Cerebellar cortex (tissue), 1 donor: ENCODE data around the gene CDK5RAP2.
"Not testable (repeated sequence)": the region's sequence is repeated elsewhere in the genome, so short reads cannot be mapped to it uniquely, and the experiment has no call there.

Source experiments
- DNase-seq: peaks from one replicate; pipeline ENCODE4 v3.0.0-alpha.2; 2015; ENCODE audit warnings: low spot score

CDK5RAP2 gene

DNA sequence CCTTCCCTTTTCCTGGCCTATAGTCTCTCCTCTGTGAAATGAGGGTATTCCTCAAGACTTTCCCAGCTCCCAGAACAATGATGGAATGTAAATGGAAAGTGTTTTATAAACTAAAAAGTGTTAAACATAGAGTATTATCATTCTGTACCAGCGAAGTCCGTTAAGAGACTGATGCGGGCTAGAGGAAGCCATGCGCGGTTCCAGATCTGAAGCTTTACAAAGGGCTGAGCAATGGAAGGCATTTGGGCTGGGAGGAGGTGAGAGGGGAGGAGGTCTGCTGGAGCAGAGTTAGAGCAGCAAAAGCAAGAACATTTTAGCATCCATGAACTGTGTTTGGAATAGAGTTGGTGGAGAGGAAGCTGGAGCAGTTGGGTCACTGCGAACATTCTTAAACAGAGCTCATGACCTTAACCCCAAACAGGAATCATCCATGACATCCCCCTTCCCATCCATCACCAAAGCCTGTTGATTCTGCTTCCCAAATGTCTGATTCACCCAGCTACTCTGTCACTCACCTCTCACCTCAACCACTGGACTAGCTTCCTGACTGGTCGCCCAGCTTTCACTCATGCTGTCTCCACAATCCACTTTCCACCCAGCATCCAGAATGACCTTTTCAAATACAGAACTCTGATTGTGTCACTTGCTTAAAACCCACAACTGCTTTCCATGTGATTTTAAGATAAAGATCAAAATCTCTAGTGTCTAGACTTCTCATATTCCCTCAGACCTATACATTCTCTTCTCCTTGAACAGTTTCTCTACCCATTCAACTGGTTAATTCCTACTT, 37.1 kb downstream of the CDK5RAP2 start:
- no peak for DNase-seq

DNA sequence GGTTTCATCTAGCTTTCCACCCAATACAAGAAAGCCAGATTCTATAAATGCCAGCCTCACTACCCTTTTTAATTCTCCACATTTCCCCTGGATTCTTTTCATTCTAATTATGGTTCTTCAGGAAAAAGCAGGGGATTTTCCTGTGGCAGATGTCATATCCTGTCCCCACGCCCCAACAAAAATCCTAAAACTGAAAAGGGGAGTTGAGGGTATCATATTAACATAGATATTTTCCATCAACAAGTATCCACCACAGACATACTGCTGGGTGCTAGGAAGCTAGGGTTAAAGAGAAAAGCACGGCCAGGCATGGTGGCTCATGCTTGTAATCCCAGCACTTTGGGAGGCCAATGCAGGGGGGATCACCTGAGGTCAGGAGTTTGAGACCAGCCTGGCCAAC, 38.0 kb downstream of the CDK5RAP2 start:
- no peak for DNase-seq

GRCh38 chr9:120539951-120540350, 40.0 kb downstream of the CDK5RAP2 start:
- no peak for DNase-seq

GRCh38 chr9:120538339-120538738, 41.6 kb downstream of the CDK5RAP2 start:
- peak; percentile 11 for DNase-seq

- DNase-seq: no peak
Observed at GRCh38 chr9:120536949-120537640, 42.9 kb downstream of the CDK5RAP2 start.

DNA sequence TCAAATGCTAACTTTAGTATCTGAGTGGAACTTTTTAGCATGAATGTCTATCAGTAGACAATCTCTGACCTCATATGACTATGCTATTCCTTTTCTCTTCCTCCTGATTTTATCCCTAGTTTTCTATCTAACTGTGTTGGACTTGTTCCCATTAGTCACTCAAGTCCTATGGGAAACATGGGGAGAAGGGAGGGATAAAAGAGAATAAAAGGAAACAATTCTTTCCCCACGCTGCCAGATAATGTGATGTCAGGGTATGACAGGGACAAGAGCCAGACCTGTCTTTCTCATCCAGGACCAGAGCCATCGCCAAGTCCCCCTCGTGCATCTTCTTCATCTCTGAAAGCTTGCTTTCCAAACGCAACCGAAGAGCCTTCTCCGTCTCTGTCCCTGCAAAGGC, 43.9 kb downstream of the CDK5RAP2 start:
- no peak for DNase-seq

GRCh38 chr9:120534266-120534665, 45.7 kb downstream of the CDK5RAP2 start:
- no peak for DNase-seq

- DNase-seq: no peak
Observed at GRCh38 chr9:120532891-120533290, 47.1 kb downstream of the CDK5RAP2 start.

DNA sequence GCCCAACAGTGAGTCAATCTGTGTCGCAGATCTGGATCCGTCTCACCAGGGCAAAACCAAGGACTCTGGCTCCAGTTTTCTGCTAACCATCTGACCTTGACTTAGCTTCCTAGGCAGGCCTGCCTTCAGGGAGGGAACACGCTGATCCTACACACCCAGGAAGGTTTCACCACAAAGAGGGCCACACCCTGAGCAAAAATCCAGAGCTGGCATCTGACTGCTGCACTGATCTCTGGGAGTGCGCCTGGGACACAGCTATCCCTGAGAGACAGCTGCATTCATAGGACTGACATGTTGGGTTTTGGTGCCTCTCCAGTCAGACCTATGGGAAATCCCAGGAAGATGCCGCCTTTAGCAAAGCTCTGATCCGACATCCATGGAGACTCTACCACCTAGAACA, 47.5 kb downstream of the CDK5RAP2 start:
- DNase-seq: no peak

GRCh38 chr9:120531683-120532300, 48.2 kb downstream of the CDK5RAP2 start:
- peak; percentile 58 for DNase-seq

GRCh38 chr9:120530220-120530832, 49.6 kb downstream of the CDK5RAP2 start:
- not testable (repeated sequence) for DNase-seq

DNA sequence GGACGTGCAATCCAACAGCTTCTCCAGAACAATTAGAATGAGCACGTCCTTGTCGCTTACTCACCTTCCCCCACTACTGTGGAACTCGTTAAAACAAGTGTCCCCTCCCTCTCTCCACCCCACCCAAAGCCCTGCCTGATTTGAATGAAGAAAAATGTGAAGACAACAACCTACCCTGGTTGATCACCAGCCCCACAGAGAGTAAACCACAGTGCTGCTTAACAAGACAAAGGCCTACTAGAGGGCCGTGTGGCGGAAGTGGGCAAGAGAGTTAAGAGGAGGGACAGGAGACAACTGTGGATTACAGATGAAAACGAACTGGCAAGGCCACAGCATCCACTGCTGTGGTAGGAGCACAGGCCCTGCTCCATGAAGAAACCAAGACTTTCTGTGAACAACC, 51.1 kb downstream of the CDK5RAP2 start:
- no peak for DNase-seq

GRCh38 chr9:120528327-120528726, 51.6 kb downstream of the CDK5RAP2 start:
- no peak for DNase-seq

GRCh38 chr9:120526534-120526933, 53.4 kb downstream of the CDK5RAP2 start:
- no peak for DNase-seq

- DNase-seq: no peak
Observed at GRCh38 chr9:120524863-120525262, 55.1 kb downstream of the CDK5RAP2 start.

DNA sequence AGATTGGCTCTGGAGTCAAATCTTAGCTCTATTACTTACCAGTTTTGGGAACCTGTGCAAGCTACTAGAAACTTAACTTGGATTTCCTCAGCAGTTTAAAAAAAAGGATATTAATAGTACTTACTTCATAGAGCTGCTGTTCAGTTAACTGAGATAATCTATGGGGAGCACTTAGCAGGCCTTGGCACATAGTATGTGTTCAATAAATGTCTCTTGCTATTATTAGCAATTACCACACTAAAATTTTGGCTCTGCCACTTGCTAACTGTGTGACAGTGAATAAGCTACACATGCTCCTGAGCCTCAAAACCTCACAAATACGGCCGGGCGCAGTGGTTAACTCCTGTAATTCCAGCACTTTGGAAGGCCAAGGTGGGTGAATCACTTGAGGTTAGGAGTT, 55.9 kb downstream of the CDK5RAP2 start:
- DNase-seq: no peak

DNA sequence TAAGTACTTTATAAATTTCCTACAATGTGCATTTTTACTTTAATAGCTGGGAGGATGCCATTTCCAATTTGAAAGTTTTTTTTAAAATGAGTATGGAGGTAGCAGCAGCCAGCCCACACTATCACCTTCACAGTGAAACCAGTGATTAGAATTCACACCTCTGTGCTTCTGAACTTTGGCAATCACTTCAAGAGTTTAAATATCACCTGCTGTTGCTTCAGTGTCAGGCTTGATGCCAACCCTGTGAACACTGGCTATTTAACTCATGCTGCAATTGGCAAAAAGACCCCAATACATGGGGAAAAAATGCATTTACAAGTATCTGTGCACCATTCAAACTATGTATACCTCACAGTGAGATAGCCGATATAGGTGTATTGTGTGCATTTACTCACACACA, 57.4 kb downstream of the CDK5RAP2 start:
- no peak for DNase-seq

GRCh38 chr9:120522032-120522431, 57.9 kb downstream of the CDK5RAP2 start:
- DNase-seq: no peak

DNA sequence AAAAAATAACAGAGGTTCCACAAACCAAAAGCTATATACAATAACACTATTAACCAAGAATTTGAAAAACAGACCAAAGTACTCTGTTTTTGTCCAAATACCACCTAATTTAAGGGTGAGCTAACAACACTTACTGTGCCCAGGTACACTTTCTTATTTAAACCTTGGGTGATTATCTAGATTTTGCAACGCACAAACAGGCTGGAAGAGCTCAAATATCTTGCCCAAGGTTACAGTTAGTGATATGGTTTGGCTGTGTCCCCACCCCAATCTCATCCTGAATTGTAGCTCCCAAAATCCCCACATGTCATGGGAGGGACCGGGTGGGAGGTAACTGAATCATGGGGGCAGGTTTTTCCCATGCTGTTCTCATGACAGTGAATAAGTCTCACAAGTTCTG, 58.9 kb downstream of the CDK5RAP2 start:
- no peak for DNase-seq

DNA sequence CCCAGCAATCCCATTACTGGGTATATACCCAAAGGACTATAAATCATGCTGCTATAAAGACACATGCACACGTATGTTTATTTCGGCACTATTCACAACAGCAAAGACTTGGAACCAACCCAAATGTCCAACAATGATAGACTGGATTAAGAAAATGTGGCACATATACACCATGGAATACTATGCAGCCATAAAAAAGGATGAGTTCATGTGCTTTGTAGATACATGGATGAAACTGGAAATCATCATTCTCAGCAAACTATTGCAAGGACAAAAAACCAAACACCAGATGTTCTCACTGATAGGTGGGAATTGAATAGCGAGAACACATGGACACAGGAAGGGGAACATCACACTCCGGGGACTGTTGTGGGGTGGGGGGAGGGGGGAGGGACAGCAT, 64.0 kb downstream of the CDK5RAP2 start:
- DNase-seq: not testable (repeated sequence)

- DNase-seq: not testable (repeated sequence)
Observed at GRCh38 chr9:120515481-120515880, 64.5 kb downstream of the CDK5RAP2 start.

- no peak for DNase-seq
Observed at GRCh38 chr9:120514405-120514804, 65.6 kb downstream of the CDK5RAP2 start.
